SK-N-DZ (cell line): ENCODE results near the gene LUZP2.
A peak's percentile ranks its signal among the peaks of the same experiment; 100 is the strongest.

Source experiments
- DNase-seq: peaks from one replicate; pipeline ENCODE4 v3.0.0-alpha.2; 2015; ENCODE audit warnings: low spot score

LUZP2 gene

GRCh38 chr11:24634606-24635160 is 137.8 kb downstream of the LUZP2 start:
- no peak for DNase-seq

GRCh38 chr11:24635588-24636290 is 138.9 kb downstream of the LUZP2 start:
- peak; percentile 72 for DNase-seq

GRCh38 chr11:24636291-24636629 is 139.4 kb downstream of the LUZP2 start:
- DNase-seq, result no peak

GRCh38 chr11:24637520-24637919 is 140.7 kb downstream of the LUZP2 start:
- DNase-seq, result no peak

- DNase-seq, result peak; percentile 78
Observed at GRCh38 chr11:24642648-24643047, 145.8 kb downstream of the LUZP2 start.

GRCh38 chr11:24645563-24645962 is 148.7 kb downstream of the LUZP2 start:
- DNase-seq, result no peak

GRCh38 chr11:24651873-24652272 is 155.0 kb downstream of the LUZP2 start:
- no peak for DNase-seq

- DNase-seq, result no peak
Observed at GRCh38 chr11:24653901-24654300, 157.0 kb downstream of the LUZP2 start.

- peak; percentile 74 for DNase-seq
Observed at GRCh38 chr11:24661331-24661730, 164.5 kb downstream of the LUZP2 start.

GRCh38 chr11:24664399-24664798 is 167.5 kb downstream of the LUZP2 start:
- DNase-seq, result no peak

GRCh38 chr11:24667353-24667968 is 170.6 kb downstream of the LUZP2 start:
- DNase-seq, result no peak

- no peak for DNase-seq
Observed at GRCh38 chr11:24678703-24679348, 182.0 kb downstream of the LUZP2 start.

GRCh38 chr11:24679821-24680351 is 183.0 kb downstream of the LUZP2 start:
- no peak for DNase-seq

- no peak for DNase-seq
Observed at GRCh38 chr11:24683583-24683982, 186.7 kb downstream of the LUZP2 start.

- DNase-seq, result no peak
Observed at GRCh38 chr11:24685821-24686220, 189.0 kb downstream of the LUZP2 start.

- no peak for DNase-seq
Observed at GRCh38 chr11:24687531-24688147, 190.8 kb downstream of the LUZP2 start.

GRCh38 chr11:24688981-24689380 is 192.1 kb downstream of the LUZP2 start:
- DNase-seq, result no peak

- no peak for DNase-seq
Observed at GRCh38 chr11:24697522-24698111, 200.8 kb downstream of the LUZP2 start.

GRCh38 chr11:24704716-24705115 is 207.9 kb downstream of the LUZP2 start:
- peak; percentile 50 for DNase-seq

GRCh38 chr11:24705474-24705873 is 208.6 kb downstream of the LUZP2 start:
- DNase-seq, result no peak

- no peak for DNase-seq
Observed at GRCh38 chr11:24708616-24709015, 211.8 kb downstream of the LUZP2 start.
